Measurements from ENCODE around the gene ITGAD.
"Not testable (repeated sequence)": the region's sequence is repeated elsewhere in the genome, so short reads cannot be mapped to it uniquely, and the experiment has no call there.

Gene ITGAD

GRCh38 chr16:31430380-31431052 is 37.4 kb downstream of the ITGAD start:
- no peak for DNase-seq (ENCODE audit: low spot score)

GRCh38 chr16:31435341-31436220 is 42.4 kb downstream of the ITGAD start:
- DNase-seq (ENCODE audit: low spot score): no peak

- no peak for DNase-seq (ENCODE audit: low spot score)
Observed at GRCh38 chr16:31436221-31437045, 43.3 kb downstream of the ITGAD start.

- DNase-seq (ENCODE audit: low spot score): no peak
Observed at GRCh38 chr16:31438414-31438813, 45.3 kb downstream of the ITGAD start.

GRCh38 chr16:31439023-31439422 is 45.9 kb downstream of the ITGAD start:
- peak; percentile 43 for DNase-seq (ENCODE audit: low spot score)

GRCh38 chr16:31439519-31439918 is 46.4 kb downstream of the ITGAD start:
- DNase-seq (ENCODE audit: low spot score): no peak

GRCh38 chr16:31440516-31441184 is 47.5 kb downstream of the ITGAD start:
- no peak for DNase-seq (ENCODE audit: low spot score)

GRCh38 chr16:31441956-31442355 is 48.8 kb downstream of the ITGAD start:
- DNase-seq (ENCODE audit: low spot score): no peak

GRCh38 chr16:31445931-31446330 is 52.8 kb downstream of the ITGAD start:
- not testable (repeated sequence) for DNase-seq (ENCODE audit: low spot score)

GRCh38 chr16:31451201-31451600 is 58.1 kb downstream of the ITGAD start:
- no peak for DNase-seq (ENCODE audit: low spot score)

- DNase-seq (ENCODE audit: low spot score): peak; percentile 47
Observed at GRCh38 chr16:31451681-31452351, 58.7 kb downstream of the ITGAD start.

GRCh38 chr16:31452631-31453106 is 59.5 kb downstream of the ITGAD start:
- DNase-seq (ENCODE audit: low spot score): no peak

- no peak for DNase-seq (ENCODE audit: low spot score)
Observed at GRCh38 chr16:31453255-31454204, 60.4 kb downstream of the ITGAD start.

- DNase-seq (ENCODE audit: low spot score): peak; percentile 58
Observed at GRCh38 chr16:31455601-31456314, 62.6 kb downstream of the ITGAD start.

GRCh38 chr16:31456988-31457360 is 63.8 kb downstream of the ITGAD start:
- no peak for DNase-seq (ENCODE audit: low spot score)

- peak; percentile 78 for DNase-seq (ENCODE audit: low spot score)
Observed at GRCh38 chr16:31458073-31458843, 65.1 kb downstream of the ITGAD start.

- DNase-seq (ENCODE audit: low spot score): peak; percentile 96
Observed at GRCh38 chr16:31458844-31459686, 65.9 kb downstream of the ITGAD start, which contains the start of gene ARMC5. TSS of gene ARMC5 (plus strand) at chr16:31459501. CDS start at chr16:31459525, 24 bp downstream.

All from NAMALWA (cell line).